CD14-positive monocyte (primary cell): ENCODE results near the gene CETN2. TPM values are rescaled to one million over a fixed set of nuclear protein-coding genes. Genes with fewer than 3 reads are reported as not detected.
A peak's percentile ranks its signal among the peaks of the same experiment; 100 is the strongest.

Experiments
- DNase-seq, 3 donors: peaks; one replicate each; pipeline ENCODE4 v3.0.0-alpha.2; 2011 to 2022
- H2AFZ ChIP-seq: 2 replicates; pipeline ENCODE4 v1.6.0; 2012; ENCODE audit warnings: mild to moderate bottlenecking, low read depth, low read length, inconsistent platforms; ENCODE audit not compliant: insufficient read depth, poor library complexity, severe bottlenecking
- H3K27ac ChIP-seq, 2 donors: 1 replicate in 1 of 2; 2 replicates in 1 of 2; pipeline ENCODE4 v1.5.1; 2012 to 2013; ENCODE audit warnings: low read length in 2 of 2, control low read depth in 1 of 2, inconsistent platforms in 1 of 2, low read depth in 1 of 2, mild to moderate bottlenecking in 1 of 2
- H3K27me3 ChIP-seq, 2 donors: one replicate each; pipeline versions ENCODE4 v1.6.0 to v1.6.1; 2011 to 2013; ENCODE audit warnings: low read length in 2 of 2; ENCODE audit not compliant: control insufficient read depth in 2 of 2, insufficient read depth in 2 of 2
- H3K36me3 ChIP-seq, 2 donors: replicated peaks in 1 of 2; 1 replicate in 1 of 2; 2 replicates in 1 of 2; pipeline versions ENCODE4 v1.5.1 to v1.6.1; 2012 to 2013; ENCODE audit warnings: low read length in 2 of 2, control low read depth in 1 of 2, inconsistent platforms in 1 of 2, mild to moderate bottlenecking in 1 of 2; ENCODE audit not compliant: insufficient read depth in 2 of 2, control insufficient read depth in 1 of 2
- H3K4me1 ChIP-seq, 2 donors: 1 replicate in 1 of 2; 2 replicates in 1 of 2; pipeline versions ENCODE4 v1.5.1 to v1.6.1; 2012 to 2013; ENCODE audit warnings: low read length in 2 of 2, control low read depth in 1 of 2, inconsistent platforms in 1 of 2, mild to moderate bottlenecking in 1 of 2, moderate library complexity in 1 of 2; ENCODE audit not compliant: insufficient read depth in 2 of 2, control insufficient read depth in 1 of 2
- H3K4me2 ChIP-seq: replicated peaks from 2 replicates; pipeline ENCODE3; 2012; ENCODE audit warnings: low read length, moderate library complexity, mild to moderate bottlenecking; ENCODE audit not compliant: poor library complexity, severe bottlenecking; ENCODE audit errors: extremely low read depth
- H3K4me3 ChIP-seq, 3 experiments: fragments of 200-600 bp in 1 of 3; sonication (generic) in 1 of 3; replicated peaks in 1 of 3; 1 replicate in 2 of 3; 2 replicates in 1 of 3; pipeline ENCODE4 v1.5.1; 2011 to 2013; ENCODE audit warnings: low read length in 3 of 3, mild to moderate bottlenecking in 3 of 3, control low read depth in 2 of 3, low read depth in 2 of 3, inconsistent platforms in 1 of 3, moderate library complexity in 1 of 3
- H3K79me2 ChIP-seq: 2 replicates; pipeline ENCODE4 v1.6.0; 2012; ENCODE audit warnings: mild to moderate bottlenecking, control low read depth, inconsistent platforms, low read length, moderate library complexity; ENCODE audit not compliant: insufficient read depth
- H3K9ac ChIP-seq: 2 replicates; pipeline ENCODE4 v1.6.0; 2017; ENCODE audit warnings: low read length, mild to moderate bottlenecking; ENCODE audit not compliant: insufficient read depth, poor library complexity, severe bottlenecking
- H3K9me3 ChIP-seq, 2 donors: replicated peaks in 1 of 2; 1 replicate in 1 of 2; 2 replicates in 1 of 2; pipeline versions ENCODE4 v1.5.1 to v1.6.1; 2012 to 2013; ENCODE audit warnings: low read length in 2 of 2, control low read depth in 1 of 2; ENCODE audit not compliant: control insufficient read depth in 1 of 2, insufficient read depth in 1 of 2
- H4K20me1 ChIP-seq: 2 replicates; pipeline ENCODE4 v1.6.0; 2012; ENCODE audit warnings: mild to moderate bottlenecking, low read length, control low read depth, moderate library complexity; ENCODE audit not compliant: insufficient read depth
- H3K27ac Mint-ChIP-seq, 7 donors: one replicate each; pipeline ENCODE4 v1.8.0; 2020; ENCODE audit warnings: mild to moderate bottlenecking in 7 of 7, mixed read lengths in 7 of 7, moderate library complexity in 6 of 7, inconsistent platforms in 2 of 7
- H3K27me3 Mint-ChIP-seq, 3 donors: one replicate each; pipeline ENCODE4 v1.8.0; 2021 to 2022; ENCODE audit warnings: low read depth in 3 of 3, mild to moderate bottlenecking in 3 of 3, mixed read lengths in 3 of 3, moderate library complexity in 3 of 3, inconsistent platforms in 1 of 3
- H3K36me3 Mint-ChIP-seq, 2 donors: one replicate each; pipeline ENCODE4 v1.8.0; 2020; ENCODE audit warnings: mixed read lengths in 2 of 2, inconsistent platforms in 1 of 2, mild to moderate bottlenecking in 1 of 2
- H3K4me1 Mint-ChIP-seq: one replicate; pipeline ENCODE4 v1.8.0; 2020; ENCODE audit warnings: mild to moderate bottlenecking, mixed read lengths
- H3K4me3 Mint-ChIP-seq, 2 donors: one replicate each; pipeline ENCODE4 v1.8.0; 2020; ENCODE audit warnings: mild to moderate bottlenecking in 2 of 2, mixed read lengths in 2 of 2, moderate library complexity in 1 of 2
- H3K9me3 Mint-ChIP-seq, 7 donors: one replicate each; pipeline ENCODE4 v1.8.0; 2020 to 2022; ENCODE audit warnings: mixed read lengths in 7 of 7, mild to moderate bottlenecking in 6 of 7, moderate library complexity in 6 of 7, inconsistent platforms in 2 of 7
- WGBS: methylation state at CpG from one replicate; pipeline ENCODE4 v1.1.5; 2013; ENCODE audit warnings: missing lambda C conversion rate; ENCODE audit not compliant: insufficient coverage; 5-methylcytosine and 5-hydroxymethylcytosine counted together
- intact Hi-C, 2 donors: fragments of 100-400 bp; cut with micrococcal nuclease; formaldehyde crosslinking; loops; one replicate each; pipeline versions ENCODE4 v1.15.0 to v1.15.1; 2023
- polyA plus RNA-seq, 3 donors: library from polyadenylated mRNA; depleted of rRNA in 1 of 3; unstranded in 2 of 3; stranded (reverse) in 1 of 3; fragments of 300-500 nt in 2 of 3; fragments of >200 nt in 1 of 3; fragmentation: Illumina TruSeq in 2 of 3; gene quantifications; 1 replicate in 2 of 3; 2 replicates in 1 of 3; pipeline ENCODE4 v1.2.3, GENCODE V29; 2012 to 2021
- TF ChIP-seq, protein P1 (sequence below): fragments of 200-600 bp; IDR thresholded peaks from one replicate; pipeline ENCODE4 v1.8.0; 2022; ENCODE audit warnings: antibody characterized with exemption, mild to moderate bottlenecking

CETN2 gene
- polyA plus RNA-seq, 3 donors, result 5.4 to 26.7 (median 19.9) TPM

DNA sequence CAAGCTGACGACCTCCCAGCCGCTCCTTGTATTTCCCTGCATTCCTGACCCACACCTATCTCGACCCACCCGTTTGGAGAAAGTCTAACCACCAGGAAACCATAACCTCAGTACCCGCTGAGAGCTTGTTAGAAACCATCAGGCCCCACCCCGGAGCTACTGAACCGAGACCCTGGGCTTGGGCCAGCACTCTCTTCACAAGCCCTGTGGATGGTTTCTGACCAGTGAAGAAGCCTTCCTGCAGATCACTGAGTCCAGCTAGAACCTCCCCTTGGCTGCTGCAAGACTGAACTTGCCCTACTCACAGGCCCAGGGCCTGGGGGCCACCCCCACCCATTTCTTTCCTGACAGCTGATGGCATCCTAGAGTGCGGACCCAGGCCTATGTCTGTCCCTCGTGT lies 40.7 kb upstream of the CETN2 start:
- Histone ChIP-seq H2AFZ (no peak overlapping the region), H3K4me2 (no peak overlapping the region), H3K27me3 (no peaks in the 10 kb centered on the region), H3K36me3 (peaks cover 28 to 38% of the 10 kb centered on the region in 2 donors), H3K4me1 (no peaks in the 10 kb centered on the region), H3K27ac (no peak overlapping the region), H4K20me1 (no peaks in the 10 kb centered on the region), H3K79me2 (no peaks in the 10 kb centered on the region), H3K4me3 (no peak overlapping the region), H3K9ac (no peak overlapping the region), H3K9me3 (no peaks in the 10 kb centered on the region)
- 93% methylated on average over 5 of the region's 9 CpGs for WGBS
- H3K36me3 Mint-ChIP-seq, result peaks cover 29 to 33% of the 10 kb centered on the region in 2 donors
- peaks cover 3 to 7% (median 4%) of the 10 kb centered on the region in 3 donors for H3K27me3 Mint-ChIP-seq
- H3K27ac Mint-ChIP-seq, result peak overlapping the region in 2 of 7 donors; percentile 13 to 21
- H3K9me3 Mint-ChIP-seq, result peaks cover 0 to 4% (median 2%) of the 10 kb centered on the region in 7 donors
- no peak for DNase-seq
- TF ChIP-seq, protein P1, sequence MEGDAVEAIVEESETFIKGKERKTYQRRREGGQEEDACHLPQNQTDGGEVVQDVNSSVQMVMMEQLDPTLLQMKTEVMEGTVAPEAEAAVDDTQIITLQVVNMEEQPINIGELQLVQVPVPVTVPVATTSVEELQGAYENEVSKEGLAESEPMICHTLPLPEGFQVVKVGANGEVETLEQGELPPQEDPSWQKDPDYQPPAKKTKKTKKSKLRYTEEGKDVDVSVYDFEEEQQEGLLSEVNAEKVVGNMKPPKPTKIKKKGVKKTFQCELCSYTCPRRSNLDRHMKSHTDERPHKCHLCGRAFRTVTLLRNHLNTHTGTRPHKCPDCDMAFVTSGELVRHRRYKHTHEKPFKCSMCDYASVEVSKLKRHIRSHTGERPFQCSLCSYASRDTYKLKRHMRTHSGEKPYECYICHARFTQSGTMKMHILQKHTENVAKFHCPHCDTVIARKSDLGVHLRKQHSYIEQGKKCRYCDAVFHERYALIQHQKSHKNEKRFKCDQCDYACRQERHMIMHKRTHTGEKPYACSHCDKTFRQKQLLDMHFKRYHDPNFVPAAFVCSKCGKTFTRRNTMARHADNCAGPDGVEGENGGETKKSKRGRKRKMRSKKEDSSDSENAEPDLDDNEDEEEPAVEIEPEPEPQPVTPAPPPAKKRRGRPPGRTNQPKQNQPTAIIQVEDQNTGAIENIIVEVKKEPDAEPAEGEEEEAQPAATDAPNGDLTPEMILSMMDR, result no peak
- intact Hi-C loops, result no loop called here
- H3K4me1 Mint-ChIP-seq, result no peaks in the 10 kb centered on the region
- H3K4me3 Mint-ChIP-seq, result no peak overlapping the region

DNA sequence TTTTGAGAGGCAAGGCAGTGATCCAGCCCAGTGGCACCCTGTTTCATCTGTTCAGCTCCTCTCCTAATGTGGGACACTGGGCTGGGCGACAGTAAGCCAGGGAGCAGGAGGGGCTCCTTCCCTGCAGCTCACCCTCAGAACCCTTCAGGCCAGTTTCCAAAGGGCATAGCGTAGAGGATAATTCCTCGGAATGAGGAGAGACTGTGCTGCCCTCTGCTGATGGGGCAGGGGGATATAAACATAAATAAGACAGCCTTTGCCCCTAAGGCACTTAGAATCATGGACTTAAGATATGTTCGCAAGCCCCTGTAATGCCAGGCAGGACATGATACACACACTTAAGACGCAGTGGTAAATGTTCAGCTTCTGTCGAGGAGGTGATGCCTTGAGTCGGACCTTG lies 39.4 kb upstream of the CETN2 start:
- no peaks in the 10 kb centered on the region for H3K9me3 ChIP-seq
- WGBS, result 94% methylated on average over 3 of the region's 7 CpGs
- Mint-ChIP-seq H3K4me1 (no peaks in the 10 kb centered on the region), H3K36me3 (peaks cover 37 to 45% of the 10 kb centered on the region in 2 donors), H3K27ac (no peak overlapping the region), H3K4me3 (no peak overlapping the region), H3K9me3 (peaks cover 0 to 5% (median 2%) of the 10 kb centered on the region in 7 donors), H3K27me3 (peaks cover 0 to 4% (median 0%) of the 10 kb centered on the region in 3 donors)
- H3K4me3 ChIP-seq, result no peak overlapping the region
- no peaks in the 10 kb centered on the region for H3K4me1 ChIP-seq
- no peak overlapping the region for H2AFZ ChIP-seq
- TF ChIP-seq, protein P1, result no peak
- no peaks in the 10 kb centered on the region for H3K79me2 ChIP-seq
- DNase-seq, result no peak
- no peak overlapping the region for H3K27ac ChIP-seq
- no peak overlapping the region for H3K4me2 ChIP-seq
- H3K9ac ChIP-seq, result no peak overlapping the region
- intact Hi-C loops, result no loop called here
- no peaks in the 10 kb centered on the region for H3K27me3 ChIP-seq
- H3K36me3 ChIP-seq, result peaks cover 38 to 51% of the 10 kb centered on the region in 2 donors
- no peaks in the 10 kb centered on the region for H4K20me1 ChIP-seq
